GM19025 (cell line): ENCODE results near the gene UGT3A1.

ENCODE experiments used
- ATAC-seq: cut with Tn5 transposase; IDR thresholded peaks from one replicate; pipeline ENCODE4 v1.9.1; 2021; ENCODE audit warnings: mild to moderate bottlenecking, low read depth, moderate library complexity; ENCODE audit not compliant: unreplicated experiment

Gene UGT3A1

DNA sequence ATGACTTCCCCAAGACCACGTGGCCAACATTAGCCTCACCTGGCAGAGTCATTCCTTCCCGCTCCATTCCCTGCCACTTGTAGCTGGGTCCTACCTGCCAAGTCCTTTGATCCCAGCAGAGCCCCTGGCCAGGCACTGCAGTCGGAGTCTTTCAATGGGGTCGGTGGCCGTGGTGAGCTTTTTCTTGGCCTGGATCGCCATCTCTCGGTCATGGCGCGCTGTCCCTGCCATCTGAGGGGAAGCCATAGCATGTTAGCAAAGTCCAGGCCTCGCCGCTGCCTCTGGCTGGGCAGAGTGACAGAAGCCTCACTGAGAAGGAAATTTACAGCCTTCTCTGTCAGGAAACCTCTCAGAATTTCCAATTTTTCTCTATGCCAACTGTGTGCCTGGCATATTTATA lies 70.3 kb downstream of the UGT3A1 start:
- no peak for ATAC-seq

GRCh38 chr5:35919191-35919590 lies 72.0 kb downstream of the UGT3A1 start:
- ATAC-seq: no peak

GRCh38 chr5:35908814-35909213 lies 82.4 kb downstream of the UGT3A1 start:
- no peak for ATAC-seq

GRCh38 chr5:35908228-35908627 lies 83.0 kb downstream of the UGT3A1 start:
- no peak for ATAC-seq

DNA sequence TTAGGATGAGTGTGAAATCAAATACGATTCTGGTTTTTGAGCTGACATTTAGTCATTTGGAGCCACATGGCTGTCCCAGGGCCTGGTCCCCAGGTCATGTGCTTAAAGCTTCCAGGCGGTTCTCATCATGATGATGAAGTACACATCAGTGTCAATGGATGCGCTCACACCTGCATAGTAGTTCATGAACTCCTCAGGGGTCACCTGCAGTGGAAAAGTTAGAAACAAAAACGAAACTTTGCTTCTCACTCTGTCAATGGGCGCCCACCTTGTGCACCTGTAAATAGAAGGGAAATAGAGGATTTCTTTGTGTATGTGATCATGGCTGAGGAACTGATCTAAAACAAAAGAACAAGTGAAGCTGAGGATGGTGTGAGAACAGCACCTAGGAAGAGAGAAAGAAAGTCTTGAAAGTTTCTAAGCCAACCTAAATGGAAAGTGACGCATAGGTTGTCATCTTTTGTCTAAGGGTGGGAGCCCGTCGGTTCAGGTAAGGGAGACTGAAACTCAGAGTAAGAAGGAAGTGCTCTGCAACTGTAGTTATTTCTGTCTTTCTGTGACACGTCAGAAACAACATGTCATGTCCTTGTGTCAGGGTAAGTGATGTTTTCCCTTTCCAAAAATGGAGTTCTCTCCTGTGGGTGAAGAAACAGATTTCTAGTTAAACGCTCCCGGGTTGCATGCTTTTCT lies 86.6 kb downstream of the UGT3A1 start:
- ATAC-seq: no peak

- no peak for ATAC-seq
These were observed 87.5 kb downstream of the UGT3A1 start for GRCh38 chr5:35903631-35904203.

- ATAC-seq: no peak
These were observed 89.0 kb downstream of the UGT3A1 start for GRCh38 chr5:35902046-35902672.
